Neuron (in vitro differentiated cells): ENCODE data around the gene PNMA8C.

ENCODE experiments used
- H2AFZ ChIP-seq: one replicate; pipeline ENCODE4 v1.6.1; 2013; ENCODE audit warnings: low read depth, mild to moderate bottlenecking, inconsistent platforms, low read length, moderate library complexity
- H3K27me3 ChIP-seq: one replicate; pipeline ENCODE4 v1.6.1; 2013; ENCODE audit warnings: low read length; ENCODE audit not compliant: insufficient read depth
- H3K36me3 ChIP-seq: one replicate; pipeline ENCODE4 v1.6.1; 2013; ENCODE audit warnings: low read length; ENCODE audit not compliant: insufficient read depth
- H3K4me1 ChIP-seq: one replicate; pipeline ENCODE4 v1.6.1; 2013; ENCODE audit warnings: low read length; ENCODE audit not compliant: insufficient read depth
- H3K4me3 ChIP-seq: 2 replicates; pipeline ENCODE4 v1.5.1; 2013; ENCODE audit warnings: mild to moderate bottlenecking, low read length, moderate library complexity
- H3K9me3 ChIP-seq: one replicate; pipeline ENCODE4 v1.6.1; 2013; ENCODE audit warnings: low read length

Gene PNMA8C

GRCh38 chr19:46387713-46388130 is 41.0 kb downstream of the PNMA8C start:
- Histone ChIP-seq H3K4me3 (no peak overlapping the region), H3K27me3 (no peaks in the 10 kb centered on the region), H2AFZ (no peak overlapping the region), H3K9me3 (peaks cover 1% of the 10 kb centered on the region), H3K4me1 (no peaks in the 10 kb centered on the region), H3K36me3 (peaks cover 80% of the 10 kb centered on the region)

GRCh38 chr19:46386996-46387712 is 41.6 kb downstream of the PNMA8C start:
- peaks cover 1% of the 10 kb centered on the region for H3K9me3 ChIP-seq
- H2AFZ ChIP-seq: no peak overlapping the region
- no peaks in the 10 kb centered on the region for H3K27me3 ChIP-seq
- H3K4me1 ChIP-seq: no peaks in the 10 kb centered on the region
- peaks cover 83% of the 10 kb centered on the region for H3K36me3 ChIP-seq
- no peak overlapping the region for H3K4me3 ChIP-seq

- H2AFZ ChIP-seq: no peak overlapping the region
- H3K9me3 ChIP-seq: peaks cover 1% of the 10 kb centered on the region
- H3K36me3 ChIP-seq: peaks cover 87% of the 10 kb centered on the region
- H3K4me3 ChIP-seq: no peak overlapping the region
- H3K4me1 ChIP-seq: no peaks in the 10 kb centered on the region
- H3K27me3 ChIP-seq: no peaks in the 10 kb centered on the region
Measured at GRCh38 chr19:46386151-46386550, 42.6 kb downstream of the PNMA8C start.

GRCh38 chr19:46385636-46386035 is 43.1 kb downstream of the PNMA8C start:
- Histone ChIP-seq H3K4me3 (no peak overlapping the region), H3K4me1 (no peaks in the 10 kb centered on the region), H3K9me3 (peaks cover 1% of the 10 kb centered on the region), H2AFZ (no peak overlapping the region), H3K27me3 (no peaks in the 10 kb centered on the region), H3K36me3 (peaks cover 87% of the 10 kb centered on the region)

GRCh38 chr19:46384396-46384795 is 44.3 kb downstream of the PNMA8C start:
- Histone ChIP-seq H3K9me3 (peaks cover 3% of the 10 kb centered on the region), H3K4me1 (no peaks in the 10 kb centered on the region), H3K4me3 (no peak overlapping the region), H2AFZ (no peak overlapping the region), H3K27me3 (no peaks in the 10 kb centered on the region), H3K36me3 (peaks cover 89% of the 10 kb centered on the region)

GRCh38 chr19:46383846-46384245 is 44.9 kb downstream of the PNMA8C start:
- peaks cover 92% of the 10 kb centered on the region for H3K36me3 ChIP-seq

GRCh38 chr19:46383171-46383815 is 45.4 kb downstream of the PNMA8C start:
- Histone ChIP-seq H3K9me3 (peaks cover 3% of the 10 kb centered on the region), H3K4me3 (no peak overlapping the region), H2AFZ (no peak overlapping the region), H3K4me1 (no peaks in the 10 kb centered on the region), H3K36me3 (peaks cover 88% of the 10 kb centered on the region), H3K27me3 (no peaks in the 10 kb centered on the region)

More at GRCh38 chr19:46383846-46384245, 44.9 kb downstream of the PNMA8C start:
- Histone ChIP-seq H3K4me1 (no peaks in the 10 kb centered on the region), H3K27me3 (no peaks in the 10 kb centered on the region), H3K4me3 (no peak overlapping the region), H2AFZ (no peak overlapping the region), H3K9me3 (peaks cover 3% of the 10 kb centered on the region)

- H2AFZ ChIP-seq: no peak overlapping the region
- no peak overlapping the region for H3K4me3 ChIP-seq
- H3K36me3 ChIP-seq: peaks cover 85% of the 10 kb centered on the region
- peaks cover 2% of the 10 kb centered on the region for H3K9me3 ChIP-seq
- H3K27me3 ChIP-seq: no peaks in the 10 kb centered on the region
- H3K4me1 ChIP-seq: no peaks in the 10 kb centered on the region
Measured at GRCh38 chr19:46381756-46382345, 46.9 kb downstream of the PNMA8C start.

GRCh38 chr19:46381346-46381745 is 47.4 kb downstream of the PNMA8C start:
- Histone ChIP-seq H3K4me1 (no peaks in the 10 kb centered on the region), H3K27me3 (no peaks in the 10 kb centered on the region), H2AFZ (no peak overlapping the region), H3K36me3 (peaks cover 88% of the 10 kb centered on the region), H3K9me3 (peaks cover 2% of the 10 kb centered on the region), H3K4me3 (no peak overlapping the region)

- H3K4me1 ChIP-seq: no peaks in the 10 kb centered on the region
- no peak overlapping the region for H3K4me3 ChIP-seq
- no peak overlapping the region for H2AFZ ChIP-seq
- H3K9me3 ChIP-seq: peaks cover 2% of the 10 kb centered on the region
- H3K27me3 ChIP-seq: no peaks in the 10 kb centered on the region
- peaks cover 88% of the 10 kb centered on the region for H3K36me3 ChIP-seq
Measured at GRCh38 chr19:46380690-46381089, 48.0 kb downstream of the PNMA8C start.

GRCh38 chr19:46378268-46378667 is 50.5 kb downstream of the PNMA8C start:
- H2AFZ ChIP-seq: no peak overlapping the region
- H3K4me1 ChIP-seq: no peaks in the 10 kb centered on the region
- H3K9me3 ChIP-seq: peaks cover 2% of the 10 kb centered on the region
- no peaks in the 10 kb centered on the region for H3K27me3 ChIP-seq
- H3K4me3 ChIP-seq: no peak overlapping the region
- peaks cover 79% of the 10 kb centered on the region for H3K36me3 ChIP-seq

GRCh38 chr19:46376241-46377153 is 52.2 kb downstream of the PNMA8C start:
- Histone ChIP-seq H3K4me1 (no peaks in the 10 kb centered on the region), H3K36me3 (peaks cover 66% of the 10 kb centered on the region), H3K27me3 (no peaks in the 10 kb centered on the region), H3K9me3 (peaks cover 2% of the 10 kb centered on the region), H3K4me3 (no peak overlapping the region), H2AFZ (no peak overlapping the region)
